ENCODE measurements around the gene BUB1.
"Not testable (repeated sequence)": the region's sequence is repeated elsewhere in the genome, so short reads cannot be mapped to it uniquely, and the experiment has no call there.

Gene BUB1

DNA sequence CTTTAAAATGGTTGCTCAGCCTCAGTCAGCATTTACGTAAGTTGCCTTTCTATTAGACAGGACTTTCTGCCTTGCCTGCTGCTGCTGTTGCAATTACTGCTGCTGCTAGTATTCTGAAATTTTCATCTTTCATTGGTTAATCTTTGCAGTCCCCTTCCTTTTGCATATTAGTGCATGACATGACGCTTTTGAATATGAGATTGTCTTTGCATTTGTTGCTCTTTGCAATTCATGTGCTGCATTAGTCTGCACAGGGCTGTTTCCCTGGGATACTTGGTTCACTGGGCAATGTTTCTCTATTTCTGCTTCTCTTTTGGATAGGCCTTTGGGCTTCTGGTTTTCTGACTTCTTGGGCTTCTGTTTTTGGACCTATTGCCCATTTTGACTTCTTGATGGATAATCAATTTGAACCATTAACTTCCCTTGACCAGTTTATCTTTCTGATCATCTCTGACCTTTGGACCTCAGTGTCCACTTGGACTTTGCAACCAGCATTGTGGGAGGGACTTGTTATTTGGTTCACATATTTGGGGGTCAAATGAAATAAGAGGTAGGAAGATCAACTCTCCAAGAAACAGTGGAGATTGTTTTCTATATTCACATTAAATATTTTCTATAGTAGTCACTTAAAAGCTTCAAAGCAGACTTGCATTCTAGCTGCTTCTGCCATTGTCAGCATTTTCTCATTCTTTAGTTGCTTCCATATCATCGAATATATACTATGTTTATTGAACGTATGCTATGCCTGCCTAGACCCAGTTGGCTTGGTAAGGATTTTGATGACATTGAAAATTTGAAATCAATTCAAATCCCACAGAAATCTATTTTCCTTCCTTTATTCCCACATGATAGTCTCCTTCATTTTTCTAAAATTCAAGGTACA is 12.5 kb upstream of the BUB1 start:
- no peak for DNase-seq

DNA sequence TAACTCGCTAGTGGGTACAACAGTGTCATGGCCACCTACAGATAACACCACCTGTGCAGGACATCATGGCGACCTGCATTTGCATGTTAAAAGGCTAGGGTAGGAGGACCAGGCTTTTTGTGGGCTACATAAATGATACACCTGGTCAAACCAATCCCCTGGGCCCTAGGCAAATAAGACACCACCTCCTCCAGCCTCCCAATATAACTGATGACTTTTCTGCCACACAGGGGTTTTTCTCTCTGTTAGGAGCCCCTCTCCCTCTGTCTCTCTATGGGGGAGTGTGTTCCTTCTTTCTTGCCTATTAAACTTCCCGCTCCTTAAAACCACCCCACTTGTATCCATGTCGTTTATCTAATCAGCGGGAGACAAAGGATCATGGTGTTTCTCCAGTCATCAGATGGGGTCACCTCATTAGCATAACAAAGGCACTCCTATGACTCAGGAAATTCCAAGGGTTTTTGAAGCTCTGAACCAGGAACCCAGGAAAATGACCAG is 10.8 kb upstream of the BUB1 start:
- DNase-seq = peak; percentile 27

DNA sequence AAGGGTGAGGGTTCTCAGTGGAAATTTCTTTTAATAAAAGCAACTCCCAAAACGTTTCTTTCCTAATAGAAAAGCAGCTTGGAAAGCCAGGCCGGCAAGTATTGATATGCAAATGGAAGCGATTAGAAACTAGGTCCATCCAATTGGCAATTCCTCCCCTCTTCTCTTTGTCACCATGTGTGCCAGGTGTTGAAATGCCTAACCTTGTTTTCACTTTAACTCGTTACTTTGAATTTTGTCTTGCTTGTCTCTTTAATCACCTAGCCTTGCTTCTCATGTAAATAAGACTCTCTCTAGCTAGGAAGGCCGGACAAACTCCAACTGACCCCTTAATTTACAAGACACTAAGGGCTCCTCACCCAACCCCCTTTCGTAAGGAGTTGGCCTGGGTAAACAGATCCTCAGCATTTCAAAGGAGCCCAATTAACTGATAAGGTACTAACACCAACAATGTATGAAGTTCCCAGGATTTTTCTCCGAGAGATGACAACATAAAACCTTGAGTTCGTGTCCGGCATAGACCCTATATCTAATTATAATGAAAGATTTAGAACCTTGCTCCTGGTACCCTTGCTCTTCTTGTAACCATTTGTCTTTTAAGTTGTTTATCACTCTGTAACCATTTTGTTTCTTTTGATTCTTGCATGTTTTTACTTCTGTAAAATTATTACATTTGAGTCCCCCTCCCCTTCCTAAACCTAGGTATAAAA is 10.1 kb upstream of the BUB1 start:
- DNase-seq = not testable (repeated sequence)

DNA sequence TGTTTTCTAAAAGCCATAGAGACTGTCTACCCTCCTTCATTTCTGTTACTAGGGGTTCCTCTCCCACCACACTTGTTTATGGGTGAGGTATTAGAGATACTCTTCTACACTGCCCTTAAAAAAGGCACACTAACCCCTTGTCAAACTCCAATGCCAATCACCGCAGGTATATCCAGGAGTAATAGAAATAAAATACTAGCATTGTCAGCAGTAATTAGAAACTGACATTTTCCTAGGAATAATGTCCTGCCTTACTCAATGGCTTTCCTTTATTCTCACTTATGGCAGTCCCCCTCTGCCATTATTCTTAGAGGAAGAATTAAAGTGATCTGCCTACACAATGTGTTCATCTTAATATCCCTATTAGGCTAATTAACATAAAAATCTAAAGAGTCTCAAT is 5.0 kb upstream of the BUB1 start:
- no peak for DNase-seq

DNA sequence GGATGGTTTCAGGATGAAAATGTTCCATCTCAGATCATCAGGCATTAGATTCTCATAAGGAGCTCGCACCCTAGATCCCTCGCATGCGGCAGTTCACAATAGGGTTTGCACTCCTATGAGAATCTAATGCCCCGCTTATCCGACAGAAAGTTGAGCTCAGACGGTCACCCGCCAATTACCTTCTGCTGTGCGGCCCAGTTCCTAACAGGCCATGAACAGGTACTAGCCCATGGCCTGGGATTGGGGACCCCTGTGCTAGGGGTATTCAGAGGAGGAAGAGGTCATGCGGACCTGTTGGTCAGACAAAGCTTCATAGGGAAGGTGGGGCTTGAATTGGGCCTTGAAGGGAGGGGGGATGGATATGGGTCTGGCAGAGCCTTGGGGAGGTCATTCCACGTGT is 4.4 kb upstream of the BUB1 start:
- DNase-seq = no peak

DNA sequence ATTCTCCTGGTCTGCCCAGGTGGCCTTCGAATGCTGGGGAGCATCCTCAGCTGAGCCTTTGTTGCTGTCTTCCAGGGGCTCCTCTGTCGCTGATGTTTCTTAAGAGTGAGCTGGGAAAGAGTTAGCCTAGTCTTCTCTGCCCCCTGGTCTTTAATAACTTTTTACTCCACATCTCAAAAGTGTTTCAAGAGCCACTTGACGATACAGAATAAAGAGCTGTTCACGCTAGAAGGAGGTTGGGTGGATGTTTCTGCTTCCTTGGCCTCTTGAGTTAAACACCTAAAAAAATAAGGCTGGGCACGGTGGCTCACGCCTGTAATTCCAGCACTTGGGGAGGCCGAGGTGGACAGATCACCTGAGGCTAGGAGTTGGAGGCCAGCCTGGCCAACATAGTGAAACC is 2.8 kb upstream of the BUB1 start:
- no peak for DNase-seq

DNA sequence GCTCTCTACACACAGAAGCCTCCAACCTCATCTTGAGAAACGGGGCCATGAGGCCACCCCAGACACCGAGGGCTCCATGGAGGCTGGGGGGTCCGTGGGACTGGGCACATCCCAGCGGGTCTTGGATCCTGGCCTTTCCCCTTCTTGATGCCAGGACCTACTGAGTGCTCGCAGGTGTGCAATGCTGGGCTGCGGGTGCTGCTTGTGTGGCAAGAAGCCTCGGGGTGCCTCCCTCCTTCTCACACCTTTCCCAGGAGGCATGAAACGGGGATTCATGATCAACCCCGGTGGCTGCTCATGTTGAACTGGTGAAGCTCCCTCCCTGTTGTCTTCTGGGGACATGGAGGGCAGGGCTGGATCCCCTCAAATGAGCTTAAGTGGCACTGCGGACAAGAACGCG is 2.0 kb upstream of the BUB1 start:
- no peak for DNase-seq

DNA sequence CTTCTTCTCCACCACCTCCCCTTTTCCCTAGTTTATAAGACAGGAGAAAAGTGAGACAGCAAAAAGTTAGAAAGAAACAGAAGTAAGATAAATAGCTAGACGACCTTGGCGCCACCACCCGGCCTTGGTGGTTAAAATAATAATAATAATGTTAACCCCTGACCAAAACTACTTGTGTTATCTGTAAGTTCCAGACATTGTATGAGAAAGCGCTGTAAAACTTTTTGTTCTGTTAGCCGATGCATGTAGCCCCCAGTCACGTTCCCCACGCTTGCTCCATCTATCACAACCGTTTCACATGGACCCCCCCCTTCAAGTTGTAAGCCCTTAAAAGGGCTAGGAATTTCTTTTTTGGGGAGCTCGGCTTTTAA is 1.5 kb upstream of the BUB1 start:
- no peak for DNase-seq

DNA sequence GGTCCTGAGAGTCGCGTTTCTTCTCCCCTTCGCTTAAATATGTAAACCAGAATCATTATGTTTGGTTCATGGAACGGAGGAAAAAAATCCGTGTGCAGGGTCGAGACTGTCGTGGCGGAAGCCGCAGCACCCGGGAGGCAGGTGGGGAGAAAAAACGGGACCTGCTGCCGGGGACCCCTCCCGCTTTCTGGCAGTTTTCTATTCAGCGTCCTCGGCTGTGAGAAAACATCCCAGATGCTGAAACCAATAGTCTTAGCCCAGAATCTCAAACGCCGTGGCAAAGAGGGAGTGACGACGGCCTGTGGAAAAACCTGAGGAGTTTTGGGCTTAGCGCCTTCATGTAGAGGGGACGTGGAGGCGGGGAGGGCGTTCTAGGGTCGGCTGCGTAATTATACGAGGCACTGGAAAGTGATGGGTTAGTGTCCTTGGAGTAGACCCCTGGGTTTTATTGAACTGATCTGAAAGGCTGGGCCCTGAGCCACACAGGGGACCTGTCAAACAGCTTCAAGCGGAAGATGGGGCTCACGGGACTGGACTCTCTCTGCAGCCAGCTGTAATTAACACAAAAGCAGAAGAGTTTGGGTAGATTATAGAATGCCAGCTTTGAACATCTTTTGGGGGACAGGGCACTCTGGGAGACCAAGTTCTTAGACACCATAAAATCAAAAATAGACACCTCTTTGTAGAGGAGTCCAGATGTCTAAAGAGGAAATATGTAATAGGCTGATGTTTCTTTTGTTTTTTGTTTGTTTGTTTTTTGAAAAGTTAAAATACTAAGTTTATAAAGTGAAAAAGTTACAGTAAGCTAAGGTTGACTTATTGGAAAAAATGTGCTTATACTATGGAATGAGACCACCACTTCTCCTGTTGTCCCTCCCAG is 834 bp upstream of the BUB1 start:
- no peak for DNase-seq

DNA sequence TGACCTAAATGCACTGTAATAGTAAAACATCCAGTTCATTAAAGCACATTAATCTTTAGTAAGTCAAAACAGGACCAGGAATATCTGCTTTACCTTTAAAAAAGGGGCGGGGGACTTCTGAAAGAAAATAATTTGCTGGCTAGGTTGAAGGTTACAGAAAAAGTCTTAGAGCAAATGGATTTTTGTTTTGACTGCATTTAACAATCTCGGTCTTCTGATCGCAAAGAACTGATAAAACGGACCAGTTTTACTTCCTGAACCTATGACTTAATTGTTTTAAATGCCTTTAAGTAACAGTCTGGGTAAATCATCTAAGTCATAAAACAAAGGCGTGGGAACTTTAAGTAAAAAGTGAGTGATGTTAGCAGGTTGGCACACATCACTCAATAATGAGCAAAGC is 783 bp downstream of the BUB1 start:
- DNase-seq = no peak

DNA sequence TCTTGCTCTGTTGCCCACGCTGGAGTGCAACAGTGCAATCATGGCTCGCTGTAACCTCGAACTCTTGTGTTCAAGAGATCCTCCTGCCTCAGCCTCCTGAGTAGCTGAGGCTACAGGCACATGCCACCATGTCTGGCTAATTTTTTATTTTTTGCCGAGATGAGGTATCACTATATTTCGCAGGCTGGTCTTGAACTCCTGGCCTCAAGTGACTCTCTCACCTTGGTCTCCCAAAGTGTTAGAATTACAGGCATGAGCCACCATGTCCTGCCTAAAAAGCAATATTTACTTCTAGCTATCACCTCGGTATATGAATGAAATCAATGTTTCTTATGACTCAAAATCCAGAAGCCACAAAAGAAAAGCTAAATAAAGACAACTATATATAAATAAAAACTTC is 2.2 kb downstream of the BUB1 start:
- no peak for DNase-seq

DNA sequence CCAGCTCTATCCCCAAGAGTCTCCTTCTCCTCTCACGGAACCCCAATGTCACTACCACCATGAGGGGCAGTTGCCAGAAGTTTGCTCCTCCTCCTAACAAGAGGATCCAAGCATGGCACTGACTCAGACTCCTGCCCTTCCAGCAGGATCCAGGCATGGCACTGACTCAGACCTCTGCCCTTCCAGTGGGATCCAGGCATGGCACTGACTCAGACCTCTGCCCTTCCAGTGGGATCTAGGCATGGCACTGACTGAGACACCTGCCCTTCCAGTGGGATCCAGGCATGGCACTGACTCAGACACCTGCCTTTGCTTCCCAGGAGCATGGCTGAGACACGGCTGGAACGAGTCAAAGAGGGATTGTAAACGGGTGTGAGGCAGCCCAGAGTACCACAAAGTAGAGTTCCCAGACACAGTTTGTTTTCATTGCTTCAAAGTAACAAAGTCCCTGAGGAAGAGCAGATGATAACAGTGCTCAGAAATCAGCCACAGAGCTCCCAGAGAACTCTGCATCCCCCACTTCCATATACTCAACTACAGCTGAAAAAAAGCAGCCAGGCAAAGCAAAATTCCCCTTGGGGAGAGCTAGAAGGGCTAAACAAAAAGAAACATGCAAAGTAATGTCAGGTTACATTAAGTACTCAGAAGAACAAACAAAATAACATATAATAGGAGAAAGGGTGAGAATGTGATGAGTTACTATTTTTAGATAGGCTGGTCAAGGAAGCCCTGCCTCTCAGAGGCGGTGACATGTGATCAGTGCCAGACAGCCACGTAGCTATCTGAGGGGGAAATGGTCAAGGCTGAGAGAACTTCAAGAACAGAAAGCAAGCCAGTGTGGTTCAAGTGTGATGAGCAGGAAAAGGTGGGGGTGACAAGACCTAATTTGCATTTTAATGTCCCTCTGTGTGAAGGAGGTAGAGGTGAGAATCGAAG is 3.0 kb downstream of the BUB1 start:
- DNase-seq = peak; percentile 59

DNA sequence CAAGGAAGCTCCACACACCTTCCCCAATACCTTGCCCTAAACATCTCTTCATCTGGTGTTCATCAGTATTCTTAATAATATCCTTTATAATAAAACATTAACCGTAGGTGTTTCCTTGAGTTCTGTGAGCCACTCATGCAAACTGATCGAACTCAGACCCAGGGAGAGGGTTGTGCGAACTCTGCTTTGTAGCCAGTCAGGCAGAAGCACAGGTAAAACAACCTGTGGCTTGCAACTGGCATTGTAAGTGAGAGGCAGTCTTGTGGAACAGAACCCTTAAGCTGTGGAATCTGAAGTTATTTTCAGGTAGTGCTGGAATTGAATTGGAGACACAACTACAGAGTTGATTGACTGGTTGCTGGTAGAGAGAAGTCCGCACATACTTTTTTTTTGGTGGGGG is 4.7 kb downstream of the BUB1 start:
- no peak for DNase-seq

DNA sequence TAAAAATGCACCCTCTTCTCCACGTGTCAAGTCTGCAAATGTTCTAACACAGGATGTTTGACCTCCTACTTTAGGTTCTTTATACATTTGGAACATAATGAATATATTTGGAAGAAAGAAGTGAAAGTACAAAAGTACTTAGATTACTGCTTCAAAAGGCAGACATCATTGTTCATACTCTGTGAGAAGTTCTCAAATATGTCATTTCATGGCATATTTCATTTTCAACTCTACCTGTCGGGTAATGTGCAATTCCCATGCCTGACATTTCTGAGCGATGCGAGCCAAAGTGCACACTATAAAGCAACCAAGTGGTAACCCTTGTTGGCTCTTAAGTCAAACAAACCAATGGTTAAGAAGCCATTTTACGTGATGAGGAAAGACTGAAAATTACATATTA is 7.0 kb downstream of the BUB1 start:
- no peak for DNase-seq

DNA sequence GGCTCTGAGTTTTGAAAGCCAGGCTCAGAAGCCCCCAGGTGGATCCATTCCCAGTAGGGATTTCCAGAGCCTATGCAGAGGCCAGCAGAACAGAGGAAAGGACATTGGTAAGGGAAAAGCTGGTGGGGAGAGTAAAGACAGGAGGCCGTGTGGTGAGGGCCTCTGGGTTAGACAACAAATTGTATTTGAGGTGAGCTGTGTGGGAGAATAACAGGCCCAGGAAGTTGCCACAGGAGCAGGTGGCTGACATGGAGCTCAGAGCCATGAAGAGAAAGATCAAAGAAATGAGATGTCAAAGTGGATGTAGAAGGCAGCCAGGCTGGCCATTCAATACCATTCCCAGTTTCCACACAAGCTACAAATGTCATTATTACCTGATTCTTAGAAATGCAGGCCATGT is 8.8 kb downstream of the BUB1 start:
- no peak for DNase-seq

DNA sequence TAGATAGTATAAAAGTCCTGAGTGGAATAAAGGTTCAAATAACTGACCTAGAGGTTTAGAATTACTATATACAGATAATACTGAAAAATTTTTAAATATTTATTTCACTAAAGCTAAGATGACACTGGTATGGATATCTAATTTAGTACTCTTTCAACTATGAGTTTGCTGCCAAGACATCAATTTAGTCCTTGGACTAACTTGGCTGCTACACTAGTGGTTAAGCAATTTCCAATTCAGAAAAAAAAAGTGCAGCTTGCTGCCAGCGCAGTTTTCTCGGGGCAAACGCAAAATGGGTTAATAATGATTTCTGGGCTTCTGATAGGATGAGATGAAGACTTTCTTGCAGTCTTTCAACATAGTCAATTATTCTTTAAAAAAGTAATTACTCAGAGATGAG is 10.8 kb downstream of the BUB1 start:
- no peak for DNase-seq

DNA sequence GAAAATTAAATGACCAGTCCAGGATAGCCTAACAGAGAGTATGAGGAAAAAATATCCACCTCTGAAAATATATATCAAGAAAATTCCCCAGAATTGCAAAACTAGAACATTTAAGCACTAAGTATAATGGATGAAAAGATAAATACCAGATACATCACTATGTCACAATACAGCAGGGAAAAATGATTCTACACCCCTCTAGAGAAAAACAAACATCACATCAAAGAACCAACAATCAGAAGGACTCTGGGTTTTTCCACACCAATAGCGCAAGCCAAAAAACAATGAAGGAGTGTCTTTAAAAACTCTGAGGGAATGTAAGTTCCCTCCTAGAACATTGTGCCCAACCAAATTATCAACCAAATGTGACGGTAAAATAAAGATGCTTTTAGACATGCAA is 13.7 kb downstream of the BUB1 start:
- no peak for DNase-seq

DNA sequence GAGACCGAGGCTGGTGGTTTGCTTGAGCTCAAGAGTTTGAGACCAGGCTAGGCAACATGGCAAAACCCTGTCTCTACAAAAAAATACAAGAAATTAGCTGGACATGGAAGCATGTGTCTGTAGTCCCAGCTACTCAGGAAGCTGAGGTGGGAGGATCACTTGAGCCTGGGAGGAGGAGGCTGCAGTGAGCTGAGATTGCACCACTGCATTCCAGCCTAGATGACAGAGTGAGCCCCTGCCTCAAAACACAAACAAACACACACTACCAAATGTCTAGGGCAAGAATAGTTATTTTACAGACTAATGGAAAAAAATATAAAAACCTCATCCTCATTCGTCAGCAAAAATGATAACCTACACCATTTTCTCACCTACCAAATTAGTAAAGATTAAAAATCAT is 15.3 kb downstream of the BUB1 start:
- peak; percentile 18 for DNase-seq

DNA sequence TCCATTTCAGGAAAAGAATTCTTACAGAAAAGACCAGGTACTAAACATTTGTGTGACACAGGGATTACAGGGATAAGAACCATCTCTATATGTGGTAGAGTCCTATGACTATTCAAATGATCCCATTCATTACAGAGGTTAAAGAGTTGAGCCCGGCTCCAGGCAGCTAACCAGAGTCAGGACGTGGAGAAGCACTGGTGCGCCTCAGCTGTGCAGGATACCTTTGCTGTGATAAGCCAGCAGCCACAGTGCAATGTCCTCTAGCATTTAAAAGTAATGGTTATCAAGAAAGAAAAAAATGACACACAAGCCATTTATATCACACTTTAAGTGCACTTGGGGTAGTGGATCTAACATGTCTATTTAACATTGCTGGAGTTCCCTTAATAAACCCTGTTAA is 17.3 kb downstream of the BUB1 start:
- DNase-seq = no peak

DNA sequence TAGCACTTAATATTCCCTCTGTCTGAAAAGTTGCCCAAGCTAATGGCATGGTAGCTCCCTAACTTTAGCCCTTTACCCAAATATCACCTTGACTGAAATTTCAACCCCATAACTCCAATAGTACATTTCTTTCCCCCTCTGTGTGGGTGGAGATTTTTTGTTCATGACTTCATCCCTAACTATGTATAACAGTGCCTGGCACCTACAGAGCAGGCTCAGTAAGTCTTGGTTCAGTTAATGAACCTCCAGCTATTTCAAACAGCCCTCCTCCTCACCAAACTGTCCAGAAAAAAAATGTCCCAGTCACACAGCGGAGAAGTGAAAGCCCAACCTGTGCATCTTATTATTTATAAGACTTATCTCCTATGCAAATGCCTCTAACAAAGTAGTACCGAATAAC is 18.6 kb downstream of the BUB1 start:
- DNase-seq = peak; percentile 76

DNA sequence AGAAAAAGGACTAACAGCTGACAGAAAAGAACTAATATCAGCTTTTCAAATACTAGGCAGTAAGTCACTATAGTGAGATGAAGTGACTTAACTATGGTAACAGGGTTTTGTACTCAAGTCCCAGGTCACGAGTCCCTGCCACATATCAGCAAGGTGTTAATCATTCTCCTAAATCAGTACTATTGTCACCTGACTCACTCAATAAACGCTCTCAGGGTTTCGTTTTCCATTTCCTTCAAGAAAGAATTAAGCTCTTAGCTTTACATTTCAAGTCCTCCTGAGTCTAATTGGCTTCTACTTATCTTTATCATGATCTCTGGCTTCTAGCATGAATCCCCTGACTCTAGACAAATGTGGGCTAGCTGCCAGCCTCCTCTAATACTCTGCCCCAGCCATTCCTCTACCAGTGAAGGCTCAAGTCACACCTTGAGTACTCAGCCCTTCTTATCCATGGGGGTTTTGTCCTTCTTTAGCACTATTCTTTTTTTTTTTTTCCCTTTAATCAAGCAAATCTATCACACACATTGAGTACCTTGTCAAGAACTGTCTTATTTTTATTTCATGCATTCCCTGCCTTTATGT is 20.0 kb downstream of the BUB1 start:
- peak; percentile 30 for DNase-seq

DNA sequence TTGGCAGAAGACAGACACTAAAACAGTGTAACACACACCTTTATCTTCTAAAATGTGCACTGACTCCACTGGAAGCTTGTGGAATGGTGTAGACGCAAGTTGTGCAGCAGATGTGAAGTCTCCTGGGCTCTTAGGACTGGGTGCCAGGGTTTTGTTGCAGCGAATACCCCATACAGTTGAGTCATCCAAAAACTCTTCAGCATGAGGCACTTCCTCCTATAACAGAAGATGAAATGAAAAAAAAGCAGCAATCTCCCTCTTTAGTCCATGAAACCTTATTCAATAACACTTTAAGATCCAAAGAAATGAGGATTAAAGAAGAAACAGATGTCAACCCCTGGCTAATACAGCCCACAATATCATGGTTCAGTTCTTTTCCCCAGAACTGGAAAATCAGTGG is 22.2 kb downstream of the BUB1 start:
- no peak for DNase-seq
